ENCODE measurements around the gene TSPY4. TPM values are rescaled to one million over a fixed set of nuclear protein-coding genes. Genes with fewer than 3 reads are reported as not detected.
"Not testable (repeated sequence)": the region's sequence is repeated elsewhere in the genome, so short reads cannot be mapped to it uniquely, and the experiment has no call there.

TSPY4 gene
- total RNA-seq (2011; cell fraction: chromatin; rRNA removed; ENCODE audit: low replicate concordance) = not detected in 2 replicates
- total RNA-seq (2011; cell fraction: nucleolus; rRNA removed) = not detected in 2 replicates
- not detected in 2 replicates for total RNA-seq (2011; cell fraction: nucleoplasm; rRNA removed)
- total RNA-seq (2014; rRNA removed) = not detected in 2 replicates
- total RNA-seq (2014; rRNA removed; fragmentation: Illumina TruSeq; extraction: Trizol) = not detected in 2 replicates
- not detected in 2 replicates for total RNA-seq (2015; rRNA removed; fragmentation: Illumina TruSeq; extraction: Trizol)
- total RNA-seq (2021) = not detected in 2 replicates
- polyA plus RNA-seq (2011; rRNA removed) = not detected in 2 replicates
- not detected in 2 replicates for polyA plus RNA-seq (2011; cell fraction: cytosol; rRNA removed)
- polyA plus RNA-seq (2011; cell fraction: nucleus; rRNA removed) = not detected in 2 replicates
- not detected in 2 replicates for polyA plus RNA-seq (2012)
- polyA plus RNA-seq (2014; fragmentation: Illumina TruSeq; extraction: Trizol) = not detected in 2 replicates
- polyA plus RNA-seq (2014; fragmentation: Nextera tagmentation; extraction: Ambion mirVana) = not detected
- not detected in 2 replicates for polyA plus RNA-seq (2014; rRNA removed)
- polyA minus RNA-seq (2011; rRNA and poly(A)+ RNA removed) = not detected in 2 replicates
- not detected in 2 replicates for polyA minus RNA-seq (2011; cell fraction: cytosol; rRNA and poly(A)+ RNA removed)
- polyA minus RNA-seq (2011; cell fraction: nucleus; rRNA and poly(A)+ RNA removed) = not detected in 2 replicates
- not detected for Bru-seq, nascent RNA
- BruChase-seq, experiment 1, labeled RNA remaining after a 2-hour chase = not detected
- not detected for BruChase-seq, experiment 2, labeled RNA remaining after a 6-hour chase
- long read RNA-seq, experiment 1 = 0 reads
- long read RNA-seq, experiment 2 = 0 reads
- long read RNA-seq, experiment 3 = 0 reads

- H3K9ac ChIP-seq (ENCODE audit: insufficient read depth in 1 of 2, low read depth in 2 of 2, low read length in 2 of 2); CTCF ChIA-PET (ENCODE audit: low intra/inter-chr PET ratio); H3K27ac ChIP-seq (ENCODE audit: extremely low read depth, low read depth, low read length); H2AFZ ChIP-seq (ENCODE audit: low read depth, low read length); H4K20me1 ChIP-seq (replicated peaks; ENCODE audit: control insufficient read depth, insufficient read depth, low read length); DNase-seq (ENCODE audit: extremely low read depth in 1 of 4, low spot score in 3 of 4); H3K79me2 ChIP-seq (ENCODE audit: control insufficient read depth, insufficient read depth, low read length); intact Hi-C loops (cut with micrococcal nuclease); H3K27me3 ChIP-seq (ENCODE audit: control insufficient read depth in 2 of 2, insufficient read depth in 2 of 2, low read length in 2 of 2); in situ Hi-C loops (cut with MboI); ATAC-seq; H3K4me3 ChIP-seq; H3K36me3 ChIP-seq (ENCODE audit: control insufficient read depth, insufficient read depth, low read length); POLR2A ChIA-PET; H3K4me1 ChIP-seq (replicated peaks in 1 of 2; ENCODE audit: control insufficient read depth in 2 of 2, insufficient read depth in 2 of 2, low read length in 2 of 2); BruUV-seq (replicated peaks); FAIRE-seq; H3K9me3 ChIP-seq (replicated peaks; ENCODE audit: control insufficient read depth, insufficient read depth, low read depth, low read length); H3K9me1 ChIP-seq (ENCODE audit: control insufficient read depth, insufficient read depth, low read length); H3K4me2 ChIP-seq (ENCODE audit: insufficient read depth, low read length): not testable (repeated sequence)
- no CpG with 5 or more reads among the region's 26 CpGs for WGBS (ENCODE audit: insufficient coverage, low coverage, missing lambda C conversion rate)
These were observed at the start of gene TSPY4 for GRCh38 chrY:9337164-9337563. TSPY4 (plus strand) TSS chrY:9337464; CDS start chrY:9337510, 46 bp downstream.

DNA sequence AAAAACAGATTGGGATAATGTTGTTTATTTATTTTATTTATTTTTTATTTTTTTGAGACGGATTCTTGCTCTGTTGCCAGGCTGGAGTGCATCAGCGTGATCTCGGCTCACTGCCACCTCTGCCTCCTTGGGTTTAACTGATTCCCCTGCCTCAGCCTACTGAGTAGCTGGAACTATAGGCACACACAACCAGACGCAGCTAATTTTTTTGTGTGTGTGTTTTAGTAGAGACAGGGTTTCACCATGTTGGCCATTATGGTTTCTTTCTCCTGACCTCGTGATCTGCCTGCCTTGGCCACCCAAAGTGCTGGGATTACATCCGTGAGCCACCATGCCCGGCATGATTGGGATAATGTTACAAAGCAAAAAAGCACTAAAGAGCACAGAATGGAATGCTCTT lies 16.3 kb upstream of the TSPY4 start:
- H3K27me3 ChIP-seq (ENCODE audit: control insufficient read depth in 2 of 2, insufficient read depth in 2 of 2, low read length in 2 of 2) = no peaks in the 10 kb centered on the region
- no peaks in the 10 kb centered on the region for H3K9me3 ChIP-seq (replicated peaks; ENCODE audit: control insufficient read depth, insufficient read depth, low read depth, low read length)
- WGBS (ENCODE audit: insufficient coverage, low coverage, missing lambda C conversion rate) = no CpG with 5 or more reads among the region's 7 CpGs
- H3K4me1 ChIP-seq (replicated peaks in 1 of 2; ENCODE audit: control insufficient read depth in 2 of 2, insufficient read depth in 2 of 2, low read length in 2 of 2) = no peaks in the 10 kb centered on the region
- DNase-seq (ENCODE audit: extremely low read depth in 1 of 4, low spot score in 3 of 4) = no peak
- no peak overlapping the region for H2AFZ ChIP-seq (ENCODE audit: low read depth, low read length)
- BruUV-seq (replicated peaks) = no TSS peak
- no peaks in the 10 kb centered on the region for H3K9me1 ChIP-seq (ENCODE audit: control insufficient read depth, insufficient read depth, low read length)
- no peaks in the 10 kb centered on the region for H4K20me1 ChIP-seq (replicated peaks; ENCODE audit: control insufficient read depth, insufficient read depth, low read length)
- H3K4me2 ChIP-seq (ENCODE audit: insufficient read depth, low read length) = no peak overlapping the region
- H3K27ac ChIP-seq (ENCODE audit: extremely low read depth, low read depth, low read length) = no peak overlapping the region
- no peaks in the 10 kb centered on the region for H3K79me2 ChIP-seq (ENCODE audit: control insufficient read depth, insufficient read depth, low read length)
- in situ Hi-C loops (cut with MboI) (no loop called here), intact Hi-C loops (cut with micrococcal nuclease) (no loop called here)
- ChIA-PET CTCF (ENCODE audit: low intra/inter-chr PET ratio) (no interaction called here), POLR2A (no interaction called here)
- FAIRE-seq = no peak
- H3K9ac ChIP-seq (ENCODE audit: insufficient read depth in 1 of 2, low read depth in 2 of 2, low read length in 2 of 2) = no peak overlapping the region
- no peaks in the 10 kb centered on the region for H3K36me3 ChIP-seq (ENCODE audit: control insufficient read depth, insufficient read depth, low read length)
- H3K4me3 ChIP-seq = no peak overlapping the region
- ATAC-seq = no peak
- TF ChIP-seq NFYB (IDR thresholded peaks at IDR 0.05; ENCODE audit: extremely low read depth, insufficient read length) (no peak), SMARCE1 (IDR thresholded peaks at IDR 0.05) (no peak), ATF1 (CRISPR knock-in tag; IDR thresholded peaks at IDR 0.05) (no peak), ATF1 (tag; IDR thresholded peaks at IDR 0.05) (no peak), OTX1 (CRISPR knock-in tag; IDR thresholded peaks at IDR 0.05) (no peak), NFRKB (IDR thresholded peaks at IDR 0.05; ENCODE audit: low read depth) (no peak), NR3C1 (CRISPR knock-in tag; IDR thresholded peaks at IDR 0.05) (no peak)
- TF ChIP-seq, protein P1, sequence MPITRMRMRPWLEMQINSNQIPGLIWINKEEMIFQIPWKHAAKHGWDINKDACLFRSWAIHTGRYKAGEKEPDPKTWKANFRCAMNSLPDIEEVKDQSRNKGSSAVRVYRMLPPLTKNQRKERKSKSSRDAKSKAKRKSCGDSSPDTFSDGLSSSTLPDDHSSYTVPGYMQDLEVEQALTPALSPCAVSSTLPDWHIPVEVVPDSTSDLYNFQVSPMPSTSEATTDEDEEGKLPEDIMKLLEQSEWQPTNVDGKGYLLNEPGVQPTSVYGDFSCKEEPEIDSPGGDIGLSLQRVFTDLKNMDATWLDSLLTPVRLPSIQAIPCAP (CRISPR knock-in tag; IDR thresholded peaks at IDR 0.05; ENCODE audit: borderline replicate concordance) = no peak
- TF ChIP-seq, protein P2, sequence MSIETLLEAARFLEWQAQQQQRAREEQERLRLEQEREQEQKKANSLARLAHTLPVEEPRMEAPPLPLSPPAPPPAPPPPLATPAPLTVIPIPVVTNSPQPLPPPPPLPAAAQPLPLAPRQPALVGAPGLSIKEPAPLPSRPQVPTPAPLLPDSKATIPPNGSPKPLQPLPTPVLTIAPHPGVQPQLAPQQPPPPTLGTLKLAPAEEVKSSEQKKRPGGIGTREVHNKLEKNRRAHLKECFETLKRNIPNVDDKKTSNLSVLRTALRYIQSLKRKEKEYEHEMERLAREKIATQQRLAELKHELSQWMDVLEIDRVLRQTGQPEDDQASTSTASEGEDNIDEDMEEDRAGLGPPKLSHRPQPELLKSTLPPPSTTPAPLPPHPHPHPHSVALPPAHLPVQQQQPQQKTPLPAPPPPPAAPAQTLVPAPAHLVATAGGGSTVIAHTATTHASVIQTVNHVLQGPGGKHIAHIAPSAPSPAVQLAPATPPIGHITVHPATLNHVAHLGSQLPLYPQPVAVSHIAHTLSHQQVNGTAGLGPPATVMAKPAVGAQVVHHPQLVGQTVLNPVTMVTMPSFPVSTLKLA (conservative IDR thresholded peaks at IDR 0.05) = no peak

Data from K562 (cell line).